Liver (tissue), 9 donors: Measurements from ENCODE around the gene PPP3CA. TPM values are rescaled to one million over a fixed set of nuclear protein-coding genes. Genes with fewer than 3 reads are reported as not detected.

Experiments used
- DNase-seq: peaks from one replicate; pipeline ENCODE4 v3.0.0-alpha.2; 2017; ENCODE audit warnings: low spot score
- H3K27ac ChIP-seq, 2 donors: one replicate each; pipeline ENCODE4 v1.7.0; 2013; ENCODE audit warnings: inconsistent platforms in 2 of 2, low read length in 2 of 2, control low read depth in 1 of 2, low read depth in 1 of 2, mild to moderate bottlenecking in 1 of 2
- H3K27me3 ChIP-seq, 4 donors: one replicate each; pipeline versions ENCODE4 v1.6.1 to v1.7.0; 2013; ENCODE audit warnings: low read length in 3 of 4, inconsistent platforms in 1 of 4, mild to moderate bottlenecking in 1 of 4, moderate library complexity in 1 of 4; ENCODE audit not compliant: control insufficient read depth in 4 of 4, insufficient read depth in 4 of 4
- H3K36me3 ChIP-seq, 4 donors: one replicate each; pipeline versions ENCODE4 v1.6.1 to v1.7.0; 2013; ENCODE audit warnings: low read length in 3 of 4, mild to moderate bottlenecking in 3 of 4, low read depth in 1 of 4, moderate library complexity in 1 of 4; ENCODE audit not compliant: control insufficient read depth in 4 of 4, insufficient read depth in 3 of 4
- H3K4me1 ChIP-seq, 4 donors: one replicate each; pipeline versions ENCODE4 v1.6.1 to v1.7.0; 2013; ENCODE audit warnings: low read length in 3 of 4, mild to moderate bottlenecking in 3 of 4, moderate library complexity in 1 of 4; ENCODE audit not compliant: control insufficient read depth in 4 of 4, insufficient read depth in 4 of 4
- H3K4me3 ChIP-seq, 3 donors: one replicate each; pipeline versions ENCODE4 v1.6.1 to v1.7.0; 2013; ENCODE audit warnings: low read length in 3 of 3, control low read depth in 1 of 3, low read depth in 1 of 3, mild to moderate bottlenecking in 1 of 3
- H3K9ac ChIP-seq, 2 donors: one replicate each; pipeline ENCODE4 v1.7.0; 2013; ENCODE audit warnings: low read length in 2 of 2, mild to moderate bottlenecking in 2 of 2, moderate library complexity in 2 of 2, control low read depth in 1 of 2, low read depth in 1 of 2
- H3K9me3 ChIP-seq, 4 donors: one replicate each; pipeline versions ENCODE4 v1.6.1 to v1.7.0; 2013; ENCODE audit warnings: low read length in 3 of 4; ENCODE audit not compliant: control insufficient read depth in 4 of 4
- CTCF ChIP-seq: fragments of 150-350 bp; IDR thresholded peaks from 2 replicates; pipeline ENCODE4 v1.5.1; 2017; ENCODE audit warnings: improper control_type of control experiment, low read depth, low read length; ENCODE audit not compliant: missing input control
- EGR1 ChIP-seq, 2 donors: IDR thresholded peaks; 2 replicates each; pipeline ENCODE4 v1.6.1; 2016 to 2018; ENCODE audit warnings: antibody characterized with exemption in 2 of 2, low read depth in 2 of 2
- FOXA1 ChIP-seq: IDR thresholded peaks from 2 replicates; pipeline ENCODE4 v1.6.1; 2016; ENCODE audit warnings: antibody characterized with exemption
- FOXA2 ChIP-seq: IDR thresholded peaks from 2 replicates; pipeline ENCODE4 v1.6.1; 2016; ENCODE audit warnings: antibody characterized with exemption
- GABPA ChIP-seq, 2 donors: IDR thresholded peaks in 1 of 2; conservative IDR thresholded peaks in 1 of 2; 2 replicates each; pipeline ENCODE4 v1.6.1; 2016; ENCODE audit warnings: antibody characterized with exemption in 2 of 2, mild to moderate bottlenecking in 1 of 2, moderate library complexity in 1 of 2
- HNF4A ChIP-seq, 2 donors: conservative IDR thresholded peaks; 2 replicates each; pipeline ENCODE4 v1.6.1; 2016; ENCODE audit warnings: antibody characterized with exemption in 2 of 2, mild to moderate bottlenecking in 2 of 2
- HNF4G ChIP-seq: IDR thresholded peaks from 2 replicates; pipeline ENCODE4 v1.6.1; 2016; ENCODE audit warnings: antibody characterized with exemption
- JUND ChIP-seq, 2 donors: IDR thresholded peaks; 2 replicates each; pipeline ENCODE4 v1.6.1; 2016; ENCODE audit warnings: antibody characterized with exemption in 2 of 2
- NR2F2 ChIP-seq: IDR thresholded peaks from 2 replicates; pipeline ENCODE4 v1.6.1; 2016; ENCODE audit warnings: antibody characterized with exemption
- RAD21 ChIP-seq, 2 donors: IDR thresholded peaks; 2 replicates each; pipeline ENCODE4 v1.6.1; 2016; ENCODE audit warnings: antibody characterized with exemption in 2 of 2, mild to moderate bottlenecking in 2 of 2
- RXRA ChIP-seq, 2 donors: IDR thresholded peaks; 2 replicates each; pipeline ENCODE4 v1.6.1; 2017 to 2018; ENCODE audit warnings: antibody characterized with exemption in 2 of 2, mild to moderate bottlenecking in 1 of 2
- SP1 ChIP-seq: IDR thresholded peaks from 2 replicates; pipeline ENCODE4 v1.6.1; 2018; ENCODE audit warnings: antibody characterized with exemption, mild to moderate bottlenecking
- TAF1 ChIP-seq: conservative IDR thresholded peaks from 2 replicates; pipeline ENCODE4 v1.6.1; 2016; ENCODE audit warnings: antibody characterized with exemption, mild to moderate bottlenecking
- YY1 ChIP-seq: IDR thresholded peaks from 2 replicates; pipeline ENCODE4 v1.6.1; 2016; ENCODE audit warnings: antibody characterized with exemption, mild to moderate bottlenecking
- ZBTB33 ChIP-seq: IDR thresholded peaks from 2 replicates; pipeline ENCODE4 v1.6.1; 2016; ENCODE audit warnings: antibody characterized with exemption
- WGBS: extraction: QIAGEN DNeasy Blood & Tissue Kit; methylation state at CpG from one replicate; pipeline ENCODE4 v1.1.7; 2013; 5-methylcytosine and 5-hydroxymethylcytosine counted together
- polyA plus RNA-seq, 2 donors: library from polyadenylated mRNA; stranded (reverse) in 1 of 2; unstranded in 1 of 2; fragments of 200-250 nt in 1 of 2; fragments of >200 nt in 1 of 2; fragmentation: Nextera tagmentation in 1 of 2; extraction: Ambion mirVana in 1 of 2; gene quantifications; one replicate each; pipeline versions ENCODE4 v1.2.1 to v1.2.3, GENCODE V29; 2013 to 2015
- total RNA-seq, 2 donors: library from RNA; depleted of rRNA; stranded (reverse); fragments of >200 nt; gene quantifications; one replicate each; pipeline ENCODE4 v1.2.3, GENCODE V29; 2014
- TF ChIP-seq, protein P1 (sequence below): IDR thresholded peaks from 2 replicates; pipeline ENCODE4 v1.6.1; 2016; ENCODE audit warnings: antibody characterized with exemption
- TF ChIP-seq, protein P2 (sequence below): IDR thresholded peaks from 2 replicates; pipeline ENCODE4 v1.6.1; 2016; ENCODE audit warnings: antibody characterized with exemption, mild to moderate bottlenecking
- TF ChIP-seq, protein P3 (sequence below): IDR thresholded peaks from 2 replicates; pipeline ENCODE4 v1.6.1; 2016; ENCODE audit warnings: antibody characterized with exemption
- donor health status: healthy.
- donor health status: healthy.
- donor health status: healthy.
- donor health status: healthy.
- donor health status: healthy.

PPP3CA gene
- total and polyA plus RNA-seq, 4 donors, result 3.6 to 18.2 (median 14.2) TPM

DNA sequence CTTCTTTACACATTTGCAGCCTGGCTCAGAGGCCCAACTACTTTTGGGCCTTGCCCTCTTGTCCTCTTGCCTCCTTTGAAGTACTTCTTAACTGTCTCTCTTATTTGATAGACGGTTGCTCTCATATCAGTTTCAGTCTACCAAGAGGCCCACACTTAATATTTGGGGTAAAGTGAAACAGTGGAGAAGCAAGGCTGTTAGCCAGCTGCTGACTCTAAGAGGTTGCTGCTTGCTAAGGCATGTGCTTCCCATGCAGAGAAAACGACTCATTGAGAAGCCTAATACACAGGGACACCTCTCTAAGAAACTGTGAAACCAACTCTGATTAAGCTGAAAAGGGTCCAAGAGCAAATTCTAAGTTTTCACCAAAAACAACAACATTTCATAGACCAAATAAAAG lies 94.6 kb downstream of the PPP3CA start:
- Histone ChIP-seq H3K36me3 (no peaks in the 10 kb centered on the region), H3K9me3 (no peaks in the 10 kb centered on the region), H3K27me3 (no peaks in the 10 kb centered on the region), H3K9ac (no peak overlapping the region), H3K4me3 (no peak overlapping the region), H3K4me1 (peaks cover 0 to 8% (median 0%) of the 10 kb centered on the region in 4 donors), H3K27ac (no peak overlapping the region)
- 69% methylated on average over 2 of the region's 2 CpGs for WGBS
- no peak for DNase-seq
- TF ChIP-seq EGR1 (IDR thresholded peaks at IDR 0.05; ENCODE audit: low read depth in 2 of 2), result no peak
- TF ChIP-seq NR2F2, result no peak

- TF ChIP-seq, protein P1, sequence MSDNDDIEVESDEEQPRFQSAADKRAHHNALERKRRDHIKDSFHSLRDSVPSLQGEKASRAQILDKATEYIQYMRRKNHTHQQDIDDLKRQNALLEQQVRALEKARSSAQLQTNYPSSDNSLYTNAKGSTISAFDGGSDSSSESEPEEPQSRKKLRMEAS, result no peak
- TF ChIP-seq RAD21 (IDR thresholded peaks at IDR 0.05), result no peak
- TF ChIP-seq RXRA (IDR thresholded peaks at IDR 0.05), result no peak
- no peak for TF ChIP-seq NR2F2
- no peak for TF ChIP-seq FOXA2
- TF ChIP-seq JUND (IDR thresholded peaks at IDR 0.05), result no peak
- TF ChIP-seq TAF1, result no peak
- H3K36me3 ChIP-seq, result no peaks in the 10 kb centered on the region
- no peak overlapping the region for H3K4me3 ChIP-seq
- H3K9me3 ChIP-seq, result no peaks in the 10 kb centered on the region
- no peak overlapping the region for H3K9ac ChIP-seq
- no peak for DNase-seq
- H3K27ac ChIP-seq, result no peak overlapping the region
- peaks cover 0 to 2% (median 0%) of the 10 kb centered on the region in 4 donors for H3K4me1 ChIP-seq
- WGBS, result 93% methylated on average over 3 of the region's 3 CpGs
- no peaks in the 10 kb centered on the region for H3K27me3 ChIP-seq
Observed at GRCh38 chr4:101251261-101251660, 96.1 kb downstream of the PPP3CA start.

DNA sequence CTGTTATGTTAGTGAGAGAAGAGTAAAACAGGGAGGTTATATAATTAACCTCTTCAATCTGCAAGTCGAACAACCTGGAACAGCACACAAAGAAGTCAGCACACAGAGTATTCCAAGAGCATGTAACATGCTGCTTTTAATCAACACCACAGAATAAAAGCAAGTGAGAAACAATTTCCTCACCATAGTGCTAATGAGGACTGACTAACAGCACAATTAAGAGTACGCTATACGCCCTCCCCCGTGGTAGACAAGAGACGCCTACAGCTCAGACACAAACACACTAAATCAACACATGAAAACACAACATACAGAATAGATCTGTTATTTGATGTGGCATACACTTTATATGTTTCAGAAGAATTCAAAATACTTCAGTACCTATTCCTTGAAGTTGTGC lies 103.0 kb downstream of the PPP3CA start:
- no peak overlapping the region for H3K4me3 ChIP-seq
- WGBS, result 97% methylated on average over 5 of the region's 5 CpGs
- no peak overlapping the region for H3K27ac ChIP-seq
- H3K27me3 ChIP-seq, result no peaks in the 10 kb centered on the region
- no peaks in the 10 kb centered on the region for H3K36me3 ChIP-seq
- no peaks in the 10 kb centered on the region for H3K9me3 ChIP-seq
- H3K4me1 ChIP-seq, result no peaks in the 10 kb centered on the region
- no peak for DNase-seq
- TF ChIP-seq RXRA (IDR thresholded peaks at IDR 0.05) (no peak), NR2F2 (no peak), TAF1 (no peak), GABPA (IDR thresholded peaks at IDR 0.05 in 1 of 2, conservative IDR thresholded peaks at IDR 0.05 in 1 of 2) (no peak), CTCF (no peak), RAD21 (IDR thresholded peaks at IDR 0.05) (no peak), HNF4G (no peak), EGR1 (IDR thresholded peaks at IDR 0.05; ENCODE audit: low read depth in 2 of 2) (no peak), HNF4A (conservative IDR thresholded peaks at IDR 0.05) (no peak), SP1 (no peak), YY1 (no peak), FOXA1 (no peak), FOXA2 (no peak), JUND (IDR thresholded peaks at IDR 0.05) (no peak), ZBTB33 (no peak)
- TF ChIP-seq, protein P1, result no peak
- TF ChIP-seq, protein P2, sequence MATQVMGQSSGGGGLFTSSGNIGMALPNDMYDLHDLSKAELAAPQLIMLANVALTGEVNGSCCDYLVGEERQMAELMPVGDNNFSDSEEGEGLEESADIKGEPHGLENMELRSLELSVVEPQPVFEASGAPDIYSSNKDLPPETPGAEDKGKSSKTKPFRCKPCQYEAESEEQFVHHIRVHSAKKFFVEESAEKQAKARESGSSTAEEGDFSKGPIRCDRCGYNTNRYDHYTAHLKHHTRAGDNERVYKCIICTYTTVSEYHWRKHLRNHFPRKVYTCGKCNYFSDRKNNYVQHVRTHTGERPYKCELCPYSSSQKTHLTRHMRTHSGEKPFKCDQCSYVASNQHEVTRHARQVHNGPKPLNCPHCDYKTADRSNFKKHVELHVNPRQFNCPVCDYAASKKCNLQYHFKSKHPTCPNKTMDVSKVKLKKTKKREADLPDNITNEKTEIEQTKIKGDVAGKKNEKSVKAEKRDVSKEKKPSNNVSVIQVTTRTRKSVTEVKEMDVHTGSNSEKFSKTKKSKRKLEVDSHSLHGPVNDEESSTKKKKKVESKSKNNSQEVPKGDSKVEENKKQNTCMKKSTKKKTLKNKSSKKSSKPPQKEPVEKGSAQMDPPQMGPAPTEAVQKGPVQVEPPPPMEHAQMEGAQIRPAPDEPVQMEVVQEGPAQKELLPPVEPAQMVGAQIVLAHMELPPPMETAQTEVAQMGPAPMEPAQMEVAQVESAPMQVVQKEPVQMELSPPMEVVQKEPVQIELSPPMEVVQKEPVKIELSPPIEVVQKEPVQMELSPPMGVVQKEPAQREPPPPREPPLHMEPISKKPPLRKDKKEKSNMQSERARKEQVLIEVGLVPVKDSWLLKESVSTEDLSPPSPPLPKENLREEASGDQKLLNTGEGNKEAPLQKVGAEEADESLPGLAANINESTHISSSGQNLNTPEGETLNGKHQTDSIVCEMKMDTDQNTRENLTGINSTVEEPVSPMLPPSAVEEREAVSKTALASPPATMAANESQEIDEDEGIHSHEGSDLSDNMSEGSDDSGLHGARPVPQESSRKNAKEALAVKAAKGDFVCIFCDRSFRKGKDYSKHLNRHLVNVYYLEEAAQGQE, result no peak
- TF ChIP-seq, protein P3, sequence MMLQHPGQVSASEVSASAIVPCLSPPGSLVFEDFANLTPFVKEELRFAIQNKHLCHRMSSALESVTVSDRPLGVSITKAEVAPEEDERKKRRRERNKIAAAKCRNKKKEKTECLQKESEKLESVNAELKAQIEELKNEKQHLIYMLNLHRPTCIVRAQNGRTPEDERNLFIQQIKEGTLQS, result no peak
- H3K9ac ChIP-seq, result no peak overlapping the region
